ENCODE measurements around the gene REXO1.

GRCh38 chr19:1861599-1862031, 13.3 kb upstream of the REXO1 start:
- no peak for TF ChIP-seq POLR2AphosphoS5 (IDR thresholded peaks at IDR 0.05; ENCODE audit: low read depth, low read length)
- no peak for TF ChIP-seq SPI1 (IDR thresholded peaks at IDR 0.05; ENCODE audit: low read depth, low read length)
- TF ChIP-seq POLR2A (IDR thresholded peaks at IDR 0.05; ENCODE audit: low read depth, low read length) = no peak
- TF ChIP-seq POU2F2 (IDR thresholded peaks at IDR 0.05; ENCODE audit: low read depth, low read length) = no peak
- no peak for TF ChIP-seq TAF1 (IDR thresholded peaks at IDR 0.05; ENCODE audit: low read depth, low read length)
- no peak for TF ChIP-seq PAX5 (IDR thresholded peaks at IDR 0.05; ENCODE audit: insufficient read depth, low read length, severe bottlenecking)

Measured in GM12891 (cell line).